ENCODE results near the gene ST7L.

- TF ChIP-seq EP300 (IDR thresholded peaks at IDR 0.05; ENCODE audit: borderline replicate concordance), result no peak
- no peak for TF ChIP-seq TEAD4 (IDR thresholded peaks at IDR 0.05)
- TF ChIP-seq NFIC (IDR thresholded peaks at IDR 0.05), result no peak
- TF ChIP-seq, protein P1, sequence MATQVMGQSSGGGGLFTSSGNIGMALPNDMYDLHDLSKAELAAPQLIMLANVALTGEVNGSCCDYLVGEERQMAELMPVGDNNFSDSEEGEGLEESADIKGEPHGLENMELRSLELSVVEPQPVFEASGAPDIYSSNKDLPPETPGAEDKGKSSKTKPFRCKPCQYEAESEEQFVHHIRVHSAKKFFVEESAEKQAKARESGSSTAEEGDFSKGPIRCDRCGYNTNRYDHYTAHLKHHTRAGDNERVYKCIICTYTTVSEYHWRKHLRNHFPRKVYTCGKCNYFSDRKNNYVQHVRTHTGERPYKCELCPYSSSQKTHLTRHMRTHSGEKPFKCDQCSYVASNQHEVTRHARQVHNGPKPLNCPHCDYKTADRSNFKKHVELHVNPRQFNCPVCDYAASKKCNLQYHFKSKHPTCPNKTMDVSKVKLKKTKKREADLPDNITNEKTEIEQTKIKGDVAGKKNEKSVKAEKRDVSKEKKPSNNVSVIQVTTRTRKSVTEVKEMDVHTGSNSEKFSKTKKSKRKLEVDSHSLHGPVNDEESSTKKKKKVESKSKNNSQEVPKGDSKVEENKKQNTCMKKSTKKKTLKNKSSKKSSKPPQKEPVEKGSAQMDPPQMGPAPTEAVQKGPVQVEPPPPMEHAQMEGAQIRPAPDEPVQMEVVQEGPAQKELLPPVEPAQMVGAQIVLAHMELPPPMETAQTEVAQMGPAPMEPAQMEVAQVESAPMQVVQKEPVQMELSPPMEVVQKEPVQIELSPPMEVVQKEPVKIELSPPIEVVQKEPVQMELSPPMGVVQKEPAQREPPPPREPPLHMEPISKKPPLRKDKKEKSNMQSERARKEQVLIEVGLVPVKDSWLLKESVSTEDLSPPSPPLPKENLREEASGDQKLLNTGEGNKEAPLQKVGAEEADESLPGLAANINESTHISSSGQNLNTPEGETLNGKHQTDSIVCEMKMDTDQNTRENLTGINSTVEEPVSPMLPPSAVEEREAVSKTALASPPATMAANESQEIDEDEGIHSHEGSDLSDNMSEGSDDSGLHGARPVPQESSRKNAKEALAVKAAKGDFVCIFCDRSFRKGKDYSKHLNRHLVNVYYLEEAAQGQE (IDR thresholded peaks at IDR 0.05; ENCODE audit: low read depth), result no peak
- no peak for TF ChIP-seq MAX (IDR thresholded peaks at IDR 0.05)
- no peak for TF ChIP-seq RAD21 (IDR thresholded peaks at IDR 0.05; ENCODE audit: low read depth)
Measured at GRCh38 chr1:112554411-112554810, 64.5 kb downstream of the ST7L start.
